Measurements from ENCODE around the gene IL1F10.
"Not testable (repeated sequence)": the region's sequence is repeated elsewhere in the genome, so short reads cannot be mapped to it uniquely, and the experiment has no call there.

Gene IL1F10

DNA sequence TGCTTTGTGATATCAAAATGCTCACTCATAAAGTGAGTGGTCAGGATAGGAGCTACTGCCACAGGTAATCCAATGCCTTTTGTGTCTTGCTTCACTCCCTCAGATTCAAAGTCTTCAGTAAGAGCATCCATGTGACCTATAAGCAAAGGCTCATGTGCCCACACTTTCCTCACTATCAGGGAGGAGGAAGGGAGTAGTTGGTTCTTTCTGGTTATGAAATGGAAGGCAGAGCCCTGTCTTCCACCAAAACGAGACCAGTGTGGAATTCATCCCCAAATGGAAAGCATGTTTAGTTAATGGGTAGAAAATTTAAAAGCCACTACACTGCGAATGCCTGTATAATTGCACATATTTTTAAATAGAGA, 25.8 kb downstream of the IL1F10 start:
- H3K27me3 ChIP-seq (ENCODE audit: low read length): no peaks in the 10 kb centered on the region
- no peaks in the 10 kb centered on the region for H3F3A ChIP-seq (ENCODE audit: insufficient read depth)
- no peaks in the 10 kb centered on the region for H4K20me1 ChIP-seq (ENCODE audit: low read depth, low read length)
- no peak overlapping the region for H3K4me2 ChIP-seq (ENCODE audit: low read depth, low read length, poor library complexity, severe bottlenecking)
- no peak overlapping the region for H3K4me3 ChIP-seq (ENCODE audit: insufficient read depth, low read length, poor library complexity, severe bottlenecking)
- no peak overlapping the region for H3K9ac ChIP-seq (ENCODE audit: low read length)
- H3K36me3 ChIP-seq (ENCODE audit: low read length): no peaks in the 10 kb centered on the region
- H3K27ac ChIP-seq (ENCODE audit: low read depth, low read length): no peak overlapping the region
- H2AFZ ChIP-seq (ENCODE audit: low read depth, low read length, severe bottlenecking): no peak overlapping the region
- no peaks in the 10 kb centered on the region for H3K9me3 ChIP-seq (ENCODE audit: insufficient read depth, low read length)
- H3K9me2 ChIP-seq (replicated peaks; ENCODE audit: insufficient read depth, low read length): no peaks in the 10 kb centered on the region
- TF ChIP-seq, protein P1, sequence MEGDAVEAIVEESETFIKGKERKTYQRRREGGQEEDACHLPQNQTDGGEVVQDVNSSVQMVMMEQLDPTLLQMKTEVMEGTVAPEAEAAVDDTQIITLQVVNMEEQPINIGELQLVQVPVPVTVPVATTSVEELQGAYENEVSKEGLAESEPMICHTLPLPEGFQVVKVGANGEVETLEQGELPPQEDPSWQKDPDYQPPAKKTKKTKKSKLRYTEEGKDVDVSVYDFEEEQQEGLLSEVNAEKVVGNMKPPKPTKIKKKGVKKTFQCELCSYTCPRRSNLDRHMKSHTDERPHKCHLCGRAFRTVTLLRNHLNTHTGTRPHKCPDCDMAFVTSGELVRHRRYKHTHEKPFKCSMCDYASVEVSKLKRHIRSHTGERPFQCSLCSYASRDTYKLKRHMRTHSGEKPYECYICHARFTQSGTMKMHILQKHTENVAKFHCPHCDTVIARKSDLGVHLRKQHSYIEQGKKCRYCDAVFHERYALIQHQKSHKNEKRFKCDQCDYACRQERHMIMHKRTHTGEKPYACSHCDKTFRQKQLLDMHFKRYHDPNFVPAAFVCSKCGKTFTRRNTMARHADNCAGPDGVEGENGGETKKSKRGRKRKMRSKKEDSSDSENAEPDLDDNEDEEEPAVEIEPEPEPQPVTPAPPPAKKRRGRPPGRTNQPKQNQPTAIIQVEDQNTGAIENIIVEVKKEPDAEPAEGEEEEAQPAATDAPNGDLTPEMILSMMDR (IDR thresholded peaks at IDR 0.05; ENCODE audit: insufficient read depth, low read length, poor library complexity, severe bottlenecking): no peak
- no peak for TF ChIP-seq EZH2phosphoT487 (conservative IDR thresholded peaks at IDR 0.05; ENCODE audit: low read length)
- H3K79me2 ChIP-seq (ENCODE audit: insufficient read depth, low read length): no peaks in the 10 kb centered on the region

DNA sequence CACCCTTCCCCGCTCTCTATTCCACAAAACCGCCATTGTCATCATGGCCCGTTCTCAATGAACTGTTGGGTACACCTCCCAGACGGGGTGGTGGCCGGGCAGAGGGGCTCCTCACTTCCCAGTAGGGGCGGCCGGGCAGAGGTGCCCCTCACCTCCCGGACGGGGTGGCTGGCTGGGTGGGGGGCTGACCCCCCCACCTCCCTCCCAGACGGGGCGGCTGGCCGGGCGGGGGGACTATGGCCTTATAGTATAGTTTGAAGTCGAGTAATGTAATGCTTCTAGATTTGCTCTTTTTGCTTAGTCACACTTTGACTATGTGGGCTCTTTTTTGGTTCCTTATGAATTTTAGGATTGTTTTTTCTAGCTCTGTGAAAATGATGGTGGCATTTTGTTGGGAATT, 28.5 kb downstream of the IL1F10 start:
- not testable (repeated sequence) for H3F3A ChIP-seq (ENCODE audit: insufficient read depth); H4K20me1 ChIP-seq (ENCODE audit: low read depth, low read length); H3K9ac ChIP-seq (ENCODE audit: low read length); H3K9me2 ChIP-seq (replicated peaks; ENCODE audit: insufficient read depth, low read length); H3K27me3 ChIP-seq (ENCODE audit: low read length); H3K4me3 ChIP-seq (ENCODE audit: insufficient read depth, low read length, poor library complexity, severe bottlenecking); H3K27ac ChIP-seq (ENCODE audit: low read depth, low read length); H3K4me2 ChIP-seq (ENCODE audit: low read depth, low read length, poor library complexity, severe bottlenecking); H3K36me3 ChIP-seq (ENCODE audit: low read length); H2AFZ ChIP-seq (ENCODE audit: low read depth, low read length, severe bottlenecking); H3K9me3 ChIP-seq (ENCODE audit: insufficient read depth, low read length); H3K79me2 ChIP-seq (ENCODE audit: insufficient read depth, low read length)

DNA sequence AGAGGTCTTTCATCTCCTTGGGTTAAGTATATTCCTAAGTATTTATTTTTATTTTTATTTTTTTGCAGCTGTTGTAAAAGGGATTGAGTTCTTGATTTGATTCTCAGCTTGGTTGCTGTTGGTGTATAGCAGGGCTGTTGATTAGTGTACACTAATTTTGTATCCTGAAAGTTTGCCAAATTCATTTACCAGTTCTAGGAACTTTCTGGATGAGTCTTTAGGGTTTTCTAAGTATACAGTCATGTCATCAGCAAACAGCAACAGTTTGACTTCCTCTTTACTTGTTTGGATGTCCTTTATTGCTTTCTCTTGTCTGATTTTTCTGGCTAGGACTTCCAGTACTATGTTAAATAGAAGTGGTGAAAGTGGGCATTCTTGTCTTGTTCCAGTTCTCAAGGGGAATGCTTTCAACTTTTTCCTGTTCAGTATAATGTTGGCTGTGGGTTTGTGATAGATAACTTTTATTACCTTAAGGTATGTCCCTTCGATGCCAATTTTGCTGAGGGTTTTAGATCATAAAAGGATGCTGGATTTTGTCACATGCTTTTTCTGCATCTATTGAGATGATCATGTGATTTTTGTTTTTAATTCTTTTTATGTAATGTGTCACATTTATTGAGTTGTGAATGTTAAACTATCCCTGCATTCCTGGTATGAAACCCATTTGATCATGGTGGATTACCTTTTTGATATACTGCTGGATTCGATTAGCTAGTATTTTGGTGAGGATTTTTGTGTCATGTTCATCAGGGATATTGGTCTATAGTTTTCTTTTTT, 29.3 kb downstream of the IL1F10 start:
- H3K4me2 ChIP-seq (ENCODE audit: low read depth, low read length, poor library complexity, severe bottlenecking); H3K9me3 ChIP-seq (ENCODE audit: insufficient read depth, low read length); H3K9me2 ChIP-seq (replicated peaks; ENCODE audit: insufficient read depth, low read length): not testable (repeated sequence)

DNA sequence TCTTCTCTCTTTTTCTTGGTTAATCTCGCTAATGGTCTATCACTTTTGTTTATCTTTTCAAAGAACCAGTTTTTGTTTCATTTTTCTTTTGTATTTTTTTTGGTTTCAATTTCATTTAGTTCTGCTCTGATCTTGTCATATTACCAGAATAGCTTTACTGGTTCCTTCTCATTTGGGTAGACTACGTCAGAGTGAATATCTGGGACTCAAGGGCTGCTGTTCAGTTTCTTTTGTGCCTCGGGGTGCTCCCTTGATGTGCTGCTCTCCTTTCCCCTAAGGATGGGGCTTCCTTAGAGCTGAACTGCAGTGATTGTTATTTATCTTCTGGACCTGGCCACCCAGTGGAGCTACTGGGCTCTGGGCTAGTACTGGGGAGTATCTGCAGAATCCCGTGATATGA, 30.3 kb downstream of the IL1F10 start:
- Histone ChIP-seq H3K4me2 (ENCODE audit: low read depth, low read length, poor library complexity, severe bottlenecking) (no peak overlapping the region), H2AFZ (ENCODE audit: low read depth, low read length, severe bottlenecking) (no peak overlapping the region), H4K20me1 (ENCODE audit: low read depth, low read length) (no peaks in the 10 kb centered on the region), H3K4me3 (ENCODE audit: insufficient read depth, low read length, poor library complexity, severe bottlenecking) (no peak overlapping the region), H3K9me2 (replicated peaks; ENCODE audit: insufficient read depth, low read length) (no peaks in the 10 kb centered on the region), H3K27ac (ENCODE audit: low read depth, low read length) (no peak overlapping the region), H3K79me2 (ENCODE audit: insufficient read depth, low read length) (no peaks in the 10 kb centered on the region), H3K27me3 (ENCODE audit: low read length) (no peaks in the 10 kb centered on the region), H3K36me3 (ENCODE audit: low read length) (no peaks in the 10 kb centered on the region), H3K9me3 (ENCODE audit: insufficient read depth, low read length) (no peaks in the 10 kb centered on the region), H3K9ac (ENCODE audit: low read length) (no peak overlapping the region), H3F3A (ENCODE audit: insufficient read depth) (no peaks in the 10 kb centered on the region)
- no peak for TF ChIP-seq EZH2phosphoT487 (conservative IDR thresholded peaks at IDR 0.05; ENCODE audit: low read length)
- TF ChIP-seq, protein P1 (IDR thresholded peaks at IDR 0.05; ENCODE audit: insufficient read depth, low read length, poor library complexity, severe bottlenecking): no peak

More for the DNA sequence above, 29.3 kb downstream of the IL1F10 start:
- H2AFZ ChIP-seq (ENCODE audit: low read depth, low read length, severe bottlenecking); H3F3A ChIP-seq (ENCODE audit: insufficient read depth); H3K27ac ChIP-seq (ENCODE audit: low read depth, low read length); H4K20me1 ChIP-seq (ENCODE audit: low read depth, low read length); H3K4me3 ChIP-seq (ENCODE audit: insufficient read depth, low read length, poor library complexity, severe bottlenecking); H3K27me3 ChIP-seq (ENCODE audit: low read length); H3K79me2 ChIP-seq (ENCODE audit: insufficient read depth, low read length); H3K36me3 ChIP-seq (ENCODE audit: low read length); H3K9ac ChIP-seq (ENCODE audit: low read length): not testable (repeated sequence)
